ENCODE data around the gene CLRN3. TPM values are rescaled to one million over a fixed set of nuclear protein-coding genes. Genes with fewer than 3 reads are reported as not detected.

CLRN3 gene
- total and polyA plus RNA-seq, 2 experiments from 2014 or later: not detected

DNA sequence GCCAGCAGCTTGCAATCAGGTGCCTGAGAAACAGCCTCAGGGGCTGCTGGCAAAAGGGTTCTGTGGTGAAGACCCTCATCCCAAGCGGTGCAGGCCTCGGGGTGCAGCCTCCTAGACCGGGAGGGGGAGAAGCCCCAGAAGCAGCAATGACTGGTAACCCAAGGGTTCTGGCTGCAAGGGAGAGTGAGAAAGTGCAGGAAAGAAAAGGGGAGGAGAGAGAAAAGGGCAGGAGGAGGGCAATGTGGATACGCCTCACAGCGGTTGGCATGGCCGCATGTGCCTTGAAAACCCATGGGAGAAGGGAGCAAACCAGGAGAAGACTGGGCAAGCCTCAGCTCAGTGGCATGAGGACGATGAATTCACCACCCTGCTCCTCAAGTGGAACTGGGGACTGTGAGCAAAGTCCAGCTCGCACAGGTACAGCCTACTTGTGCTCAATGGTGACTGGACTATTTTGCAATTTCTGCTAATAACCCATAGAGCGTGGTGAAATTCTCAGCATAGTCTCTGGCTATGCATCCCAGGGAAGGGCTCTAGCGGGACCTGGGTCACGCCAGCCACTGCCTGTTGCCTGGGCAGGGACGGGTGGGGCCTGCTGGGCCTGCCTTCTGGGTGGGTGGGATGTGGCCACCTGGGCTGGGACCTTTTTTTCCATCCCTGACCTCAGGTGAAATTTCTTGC is 6.2 kb downstream of the CLRN3 start:
- H3K27ac Mint-ChIP-seq: no peak overlapping the region
- Histone ChIP-seq H3K4me2 (no peak overlapping the region), H2AFZ (no peak overlapping the region; the same call in 1 of the 2 replicates), H3K27me3 (ENCODE audit: insufficient read depth) (no peaks in the 10 kb centered on the region), H3K4me1 (ENCODE audit: insufficient read depth) (no peaks in the 10 kb centered on the region), H3F3A (replicated peaks; ENCODE audit: low read depth) (no peaks in the 10 kb centered on the region), H3K79me2 (replicated peaks; ENCODE audit: insufficient read depth) (no peaks in the 10 kb centered on the region), H3K27ac (ENCODE audit: low read depth) (no peak overlapping the region), H3K9me2 (ENCODE audit: insufficient read depth) (no peaks in the 10 kb centered on the region), H3K36me3 (ENCODE audit: insufficient read depth) (no peaks in the 10 kb centered on the region), H4K20me1 (replicated peaks; ENCODE audit: insufficient read depth) (no peaks in the 10 kb centered on the region), H3K4me3 (no peak overlapping the region)
- no peaks in the 10 kb centered on the region for H3K36me3 Mint-ChIP-seq (ENCODE audit: low read depth)
- DNase-seq (ENCODE audit: low spot score) (no peak), ATAC-seq (no peak)
- H3K4me3 Mint-ChIP-seq: no peak overlapping the region
- peaks cover 9% of the 10 kb centered on the region for H3K27me3 Mint-ChIP-seq (ENCODE audit: insufficient read depth, low read depth, poor library complexity)
- H3K4me1 Mint-ChIP-seq: 0 out of 3 replicates have a peak, but pooled peaks cover 4% of the 10 kb centered on the region
- no peaks in the 10 kb centered on the region for H3K9me3 Mint-ChIP-seq
- TF ChIP-seq EZH2 (IDR thresholded peaks at IDR 0.05; ENCODE audit: low read depth, unreplicated experiment): no peak

DNA sequence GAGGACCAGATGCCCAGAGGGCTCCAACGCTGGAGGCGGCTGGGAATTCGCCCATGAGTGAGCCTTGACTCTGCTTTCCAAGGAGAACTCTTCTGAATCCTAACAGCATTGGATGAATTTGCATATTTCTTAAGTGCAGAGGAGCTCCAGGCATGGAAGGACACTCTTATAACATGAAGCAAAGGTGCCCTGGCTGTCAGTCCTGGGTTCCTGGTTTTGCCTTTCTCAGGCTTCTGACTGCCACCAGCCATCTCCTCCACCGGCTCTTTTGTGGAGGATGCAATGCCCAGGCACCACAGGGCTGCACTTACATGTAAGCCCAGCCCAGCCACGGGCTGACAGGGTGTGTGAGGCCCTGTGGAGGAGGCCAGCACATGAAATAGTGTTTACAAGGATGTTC is 8.2 kb downstream of the CLRN3 start:
- Histone ChIP-seq H3F3A (replicated peaks; ENCODE audit: low read depth) (no peaks in the 10 kb centered on the region), H3K9me2 (ENCODE audit: insufficient read depth) (no peaks in the 10 kb centered on the region), H2AFZ (no peak overlapping the region), H3K4me2 (no peak overlapping the region), H3K36me3 (ENCODE audit: insufficient read depth) (no peaks in the 10 kb centered on the region), H3K27me3 (ENCODE audit: insufficient read depth) (no peaks in the 10 kb centered on the region), H3K79me2 (replicated peaks; ENCODE audit: insufficient read depth) (no peaks in the 10 kb centered on the region), H3K4me3 (no peak overlapping the region), H3K4me1 (ENCODE audit: insufficient read depth) (no peaks in the 10 kb centered on the region), H3K27ac (ENCODE audit: low read depth) (no peak overlapping the region), H4K20me1 (replicated peaks; ENCODE audit: insufficient read depth) (no peaks in the 10 kb centered on the region)
- Mint-ChIP-seq H3K4me3 (no peak overlapping the region), H3K27me3 (ENCODE audit: insufficient read depth, low read depth, poor library complexity) (peaks cover 9% of the 10 kb centered on the region), H3K4me1 (0 out of 3 replicates have a peak, but pooled peaks cover 4% of the 10 kb centered on the region), H3K27ac (no peak overlapping the region), H3K36me3 (ENCODE audit: low read depth) (no peaks in the 10 kb centered on the region), H3K9me3 (no peaks in the 10 kb centered on the region)
- DNase-seq (ENCODE audit: low spot score): no peak
- no peak for ATAC-seq
- TF ChIP-seq POLR2AphosphoS5 (IDR thresholded peaks at IDR 0.05; ENCODE audit: low read depth): no peak
- TF ChIP-seq, protein P1, sequence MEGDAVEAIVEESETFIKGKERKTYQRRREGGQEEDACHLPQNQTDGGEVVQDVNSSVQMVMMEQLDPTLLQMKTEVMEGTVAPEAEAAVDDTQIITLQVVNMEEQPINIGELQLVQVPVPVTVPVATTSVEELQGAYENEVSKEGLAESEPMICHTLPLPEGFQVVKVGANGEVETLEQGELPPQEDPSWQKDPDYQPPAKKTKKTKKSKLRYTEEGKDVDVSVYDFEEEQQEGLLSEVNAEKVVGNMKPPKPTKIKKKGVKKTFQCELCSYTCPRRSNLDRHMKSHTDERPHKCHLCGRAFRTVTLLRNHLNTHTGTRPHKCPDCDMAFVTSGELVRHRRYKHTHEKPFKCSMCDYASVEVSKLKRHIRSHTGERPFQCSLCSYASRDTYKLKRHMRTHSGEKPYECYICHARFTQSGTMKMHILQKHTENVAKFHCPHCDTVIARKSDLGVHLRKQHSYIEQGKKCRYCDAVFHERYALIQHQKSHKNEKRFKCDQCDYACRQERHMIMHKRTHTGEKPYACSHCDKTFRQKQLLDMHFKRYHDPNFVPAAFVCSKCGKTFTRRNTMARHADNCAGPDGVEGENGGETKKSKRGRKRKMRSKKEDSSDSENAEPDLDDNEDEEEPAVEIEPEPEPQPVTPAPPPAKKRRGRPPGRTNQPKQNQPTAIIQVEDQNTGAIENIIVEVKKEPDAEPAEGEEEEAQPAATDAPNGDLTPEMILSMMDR (conservative IDR thresholded peaks at IDR 0.05; ENCODE audit: low read depth in 2 of 2): no peak
- TF ChIP-seq ZNF331 (CRISPR knock-in tag; IDR thresholded peaks at IDR 0.05; ENCODE audit: low read depth): no peak
- TF ChIP-seq, protein P2, sequence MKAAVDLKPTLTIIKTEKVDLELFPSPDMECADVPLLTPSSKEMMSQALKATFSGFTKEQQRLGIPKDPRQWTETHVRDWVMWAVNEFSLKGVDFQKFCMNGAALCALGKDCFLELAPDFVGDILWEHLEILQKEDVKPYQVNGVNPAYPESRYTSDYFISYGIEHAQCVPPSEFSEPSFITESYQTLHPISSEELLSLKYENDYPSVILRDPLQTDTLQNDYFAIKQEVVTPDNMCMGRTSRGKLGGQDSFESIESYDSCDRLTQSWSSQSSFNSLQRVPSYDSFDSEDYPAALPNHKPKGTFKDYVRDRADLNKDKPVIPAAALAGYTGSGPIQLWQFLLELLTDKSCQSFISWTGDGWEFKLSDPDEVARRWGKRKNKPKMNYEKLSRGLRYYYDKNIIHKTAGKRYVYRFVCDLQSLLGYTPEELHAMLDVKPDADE (IDR thresholded peaks at IDR 0.05): no peak

DNA sequence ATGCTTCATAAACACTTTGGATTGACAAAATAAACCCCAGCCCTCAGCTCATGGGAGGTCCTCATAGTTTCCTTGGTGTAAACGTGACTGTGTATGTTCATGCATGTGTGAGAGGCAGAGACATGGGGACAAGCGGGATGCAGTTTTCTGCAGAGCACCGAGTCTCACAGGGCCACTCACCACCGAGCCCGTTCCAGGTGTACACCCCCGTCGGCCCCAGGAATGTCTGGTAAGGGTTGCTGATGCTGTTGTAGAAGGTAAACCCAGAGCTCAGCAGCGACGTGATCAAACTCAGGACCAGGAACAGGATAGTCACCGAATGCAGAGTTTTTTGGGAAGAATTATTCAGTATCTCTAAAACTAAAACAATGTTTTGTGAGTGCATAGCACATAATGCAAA is 9.2 kb downstream of the CLRN3 start:
- no peaks in the 10 kb centered on the region for H4K20me1 ChIP-seq (replicated peaks; ENCODE audit: insufficient read depth)
- Mint-ChIP-seq H3K4me3 (no peak overlapping the region), H3K27me3 (ENCODE audit: insufficient read depth, low read depth, poor library complexity) (peaks cover 9% of the 10 kb centered on the region), H3K36me3 (ENCODE audit: low read depth) (no peaks in the 10 kb centered on the region), H3K27ac (no peak overlapping the region), H3K4me1 (0 out of 3 replicates have a peak, but pooled peaks cover 4% of the 10 kb centered on the region), H3K9me3 (no peaks in the 10 kb centered on the region)
- H3F3A ChIP-seq (replicated peaks; ENCODE audit: low read depth): no peaks in the 10 kb centered on the region
- H2AFZ ChIP-seq: no peak overlapping the region
- H3K27me3 ChIP-seq (ENCODE audit: insufficient read depth): no peaks in the 10 kb centered on the region
- H3K4me2 ChIP-seq: no peak overlapping the region
- no peak overlapping the region for H3K27ac ChIP-seq (ENCODE audit: low read depth)
- H3K9me2 ChIP-seq (ENCODE audit: insufficient read depth): no peaks in the 10 kb centered on the region
- H3K4me3 ChIP-seq: no peak overlapping the region
- ATAC-seq (no peak), DNase-seq (ENCODE audit: low spot score) (no peak)
- no peaks in the 10 kb centered on the region for H3K36me3 ChIP-seq (ENCODE audit: insufficient read depth)
- H3K79me2 ChIP-seq (replicated peaks; ENCODE audit: insufficient read depth): no peaks in the 10 kb centered on the region
- no peaks in the 10 kb centered on the region for H3K4me1 ChIP-seq (ENCODE audit: insufficient read depth)
- TF ChIP-seq EZH2 (IDR thresholded peaks at IDR 0.05; ENCODE audit: low read depth, unreplicated experiment): no peak
- TF ChIP-seq, protein P3, sequence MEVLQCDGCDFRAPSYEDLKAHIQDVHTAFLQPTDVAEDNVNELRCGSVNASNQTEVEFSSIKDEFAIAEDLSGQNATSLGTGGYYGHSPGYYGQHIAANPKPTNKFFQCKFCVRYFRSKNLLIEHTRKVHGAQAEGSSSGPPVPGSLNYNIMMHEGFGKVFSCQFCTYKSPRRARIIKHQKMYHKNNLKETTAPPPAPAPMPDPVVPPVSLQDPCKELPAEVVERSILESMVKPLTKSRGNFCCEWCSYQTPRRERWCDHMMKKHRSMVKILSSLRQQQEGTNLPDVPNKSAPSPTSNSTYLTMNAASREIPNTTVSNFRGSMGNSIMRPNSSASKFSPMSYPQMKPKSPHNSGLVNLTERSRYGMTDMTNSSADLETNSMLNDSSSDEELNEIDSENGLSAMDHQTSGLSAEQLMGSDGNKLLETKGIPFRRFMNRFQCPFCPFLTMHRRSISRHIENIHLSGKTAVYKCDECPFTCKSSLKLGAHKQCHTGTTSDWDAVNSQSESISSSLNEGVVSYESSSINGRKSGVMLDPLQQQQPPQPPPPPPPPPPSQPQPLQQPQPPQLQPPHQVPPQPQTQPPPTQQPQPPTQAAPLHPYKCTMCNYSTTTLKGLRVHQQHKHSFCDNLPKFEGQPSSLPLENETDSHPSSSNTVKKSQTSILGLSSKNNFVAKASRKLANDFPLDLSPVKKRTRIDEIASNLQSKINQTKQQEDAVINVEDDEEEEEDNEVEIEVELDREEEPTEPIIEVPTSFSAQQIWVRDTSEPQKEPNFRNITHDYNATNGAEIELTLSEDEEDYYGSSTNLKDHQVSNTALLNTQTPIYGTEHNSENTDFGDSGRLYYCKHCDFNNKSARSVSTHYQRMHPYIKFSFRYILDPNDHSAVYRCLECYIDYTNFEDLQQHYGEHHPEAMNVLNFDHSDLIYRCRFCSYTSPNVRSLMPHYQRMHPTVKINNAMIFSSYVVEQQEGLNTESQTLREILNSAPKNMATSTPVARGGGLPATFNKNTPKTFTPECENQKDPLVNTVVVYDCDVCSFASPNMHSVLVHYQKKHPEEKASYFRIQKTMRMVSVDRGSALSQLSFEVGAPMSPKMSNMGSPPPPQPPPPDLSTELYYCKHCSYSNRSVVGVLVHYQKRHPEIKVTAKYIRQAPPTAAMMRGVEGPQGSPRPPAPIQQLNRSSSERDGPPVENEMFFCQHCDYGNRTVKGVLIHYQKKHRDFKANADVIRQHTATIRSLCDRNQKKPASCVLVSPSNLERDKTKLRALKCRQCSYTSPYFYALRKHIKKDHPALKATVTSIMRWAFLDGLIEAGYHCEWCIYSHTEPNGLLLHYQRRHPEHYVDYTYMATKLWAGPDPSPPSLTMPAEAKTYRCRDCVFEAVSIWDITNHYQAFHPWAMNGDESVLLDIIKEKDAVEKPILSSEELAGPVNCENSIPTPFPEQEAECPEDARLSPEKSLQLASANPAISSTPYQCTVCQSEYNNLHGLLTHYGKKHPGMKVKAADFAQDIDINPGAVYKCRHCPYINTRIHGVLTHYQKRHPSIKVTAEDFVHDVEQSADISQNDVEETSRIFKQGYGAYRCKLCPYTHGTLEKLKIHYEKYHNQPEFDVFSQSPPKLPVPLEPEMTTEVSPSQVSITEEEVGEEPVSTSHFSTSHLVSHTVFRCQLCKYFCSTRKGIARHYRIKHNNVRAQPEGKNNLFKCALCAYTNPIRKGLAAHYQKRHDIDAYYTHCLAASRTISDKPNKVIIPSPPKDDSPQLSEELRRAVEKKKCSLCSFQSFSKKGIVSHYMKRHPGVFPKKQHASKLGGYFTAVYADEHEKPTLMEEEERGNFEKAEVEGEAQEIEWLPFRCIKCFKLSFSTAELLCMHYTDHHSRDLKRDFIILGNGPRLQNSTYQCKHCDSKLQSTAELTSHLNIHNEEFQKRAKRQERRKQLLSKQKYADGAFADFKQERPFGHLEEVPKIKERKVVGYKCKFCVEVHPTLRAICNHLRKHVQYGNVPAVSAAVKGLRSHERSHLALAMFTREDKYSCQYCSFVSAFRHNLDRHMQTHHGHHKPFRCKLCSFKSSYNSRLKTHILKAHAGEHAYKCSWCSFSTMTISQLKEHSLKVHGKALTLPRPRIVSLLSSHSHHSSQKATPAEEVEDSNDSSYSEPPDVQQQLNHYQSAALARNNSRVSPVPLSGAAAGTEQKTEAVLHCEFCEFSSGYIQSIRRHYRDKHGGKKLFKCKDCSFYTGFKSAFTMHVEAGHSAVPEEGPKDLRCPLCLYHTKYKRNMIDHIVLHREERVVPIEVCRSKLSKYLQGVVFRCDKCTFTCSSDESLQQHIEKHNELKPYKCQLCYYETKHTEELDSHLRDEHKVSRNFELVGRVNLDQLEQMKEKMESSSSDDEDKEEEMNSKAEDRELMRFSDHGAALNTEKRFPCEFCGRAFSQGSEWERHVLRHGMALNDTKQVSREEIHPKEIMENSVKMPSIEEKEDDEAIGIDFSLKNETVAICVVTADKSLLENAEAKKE (CRISPR knock-in tag; IDR thresholded peaks at IDR 0.05): no peak

Measured in GM23338 (cell line).